NT2/D1 (cell line): ENCODE results near the gene ILF2.
"Not testable (repeated sequence)": the region's sequence is repeated elsewhere in the genome, so short reads cannot be mapped to it uniquely, and the experiment has no call there.

ENCODE experiments used
- DNase-seq: peaks from one replicate; pipeline ENCODE4 v3.0.0-alpha.2; 2011; ENCODE audit warnings: low read depth, low spot score
- H3K27me3 ChIP-seq: 2 replicates; pipeline ENCODE4 v1.6.0; 2011; ENCODE audit warnings: mild to moderate bottlenecking; ENCODE audit not compliant: insufficient read length, insufficient read depth
- H3K36me3 ChIP-seq: 2 replicates; pipeline ENCODE4 v1.6.1; 2011; ENCODE audit warnings: mild to moderate bottlenecking, low read length, mixed read lengths; ENCODE audit not compliant: insufficient read depth, insufficient read length
- H3K4me1 ChIP-seq: 2 replicates; pipeline ENCODE4 v1.5.1; 2011; ENCODE audit not compliant: insufficient read depth, insufficient read length
- H3K4me3 ChIP-seq: 2 replicates; pipeline ENCODE4 v1.5.1; 2011; ENCODE audit warnings: low read depth; ENCODE audit not compliant: insufficient read length
- H3K9ac ChIP-seq: 2 replicates; pipeline ENCODE4 v1.6.0; 2011; ENCODE audit warnings: low read depth; ENCODE audit not compliant: insufficient read length
- H3K9me3 ChIP-seq: 2 replicates; pipeline ENCODE4 v1.5.1; 2011; ENCODE audit warnings: mild to moderate bottlenecking, low read length; ENCODE audit not compliant: insufficient read depth
- SUZ12 ChIP-seq: IDR thresholded peaks from 2 replicates; pipeline ENCODE4 v1.6.1; 2011; ENCODE audit not compliant: insufficient read length, insufficient read depth; ENCODE audit errors: extremely low read depth
- YY1 ChIP-seq: IDR thresholded peaks from 2 replicates; pipeline ENCODE4 v1.6.1; 2011; ENCODE audit not compliant: insufficient read length, insufficient read depth
- ZNF274 ChIP-seq: IDR thresholded peaks from 2 replicates; pipeline ENCODE4 v1.6.1; 2011; ENCODE audit warnings: mild to moderate bottlenecking, low read depth, low read length

ILF2 gene

DNA sequence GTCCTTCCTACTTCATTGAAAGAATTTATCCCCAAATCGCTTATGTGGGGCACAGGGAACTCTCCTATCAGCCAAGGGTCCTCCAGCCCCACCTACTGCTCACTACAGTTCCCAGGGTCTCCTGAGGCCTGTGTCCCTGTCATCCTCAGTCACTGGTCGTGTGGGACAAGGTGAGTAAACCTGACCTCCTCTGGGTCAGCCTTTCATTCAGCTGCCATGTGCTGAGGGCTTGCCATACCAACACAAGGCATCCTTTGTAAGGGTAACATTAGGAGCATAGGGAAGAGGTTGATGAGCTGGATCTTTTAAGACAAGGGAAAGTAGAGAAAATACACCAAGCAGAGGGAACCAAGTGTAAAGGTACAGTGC lies 23.5 kb downstream of the ILF2 start:
- Histone ChIP-seq H3K4me3 (no peak overlapping the region), H3K9me3 (no peaks in the 10 kb centered on the region), H3K27me3 (no peaks in the 10 kb centered on the region), H3K36me3 (peaks cover 51% of the 10 kb centered on the region), H3K9ac (no peak overlapping the region), H3K4me1 (peaks cover 3% of the 10 kb centered on the region)
- TF ChIP-seq ZNF274, result no peak
- no peak for TF ChIP-seq SUZ12
- TF ChIP-seq YY1, result no peak
- DNase-seq, result no peak

DNA sequence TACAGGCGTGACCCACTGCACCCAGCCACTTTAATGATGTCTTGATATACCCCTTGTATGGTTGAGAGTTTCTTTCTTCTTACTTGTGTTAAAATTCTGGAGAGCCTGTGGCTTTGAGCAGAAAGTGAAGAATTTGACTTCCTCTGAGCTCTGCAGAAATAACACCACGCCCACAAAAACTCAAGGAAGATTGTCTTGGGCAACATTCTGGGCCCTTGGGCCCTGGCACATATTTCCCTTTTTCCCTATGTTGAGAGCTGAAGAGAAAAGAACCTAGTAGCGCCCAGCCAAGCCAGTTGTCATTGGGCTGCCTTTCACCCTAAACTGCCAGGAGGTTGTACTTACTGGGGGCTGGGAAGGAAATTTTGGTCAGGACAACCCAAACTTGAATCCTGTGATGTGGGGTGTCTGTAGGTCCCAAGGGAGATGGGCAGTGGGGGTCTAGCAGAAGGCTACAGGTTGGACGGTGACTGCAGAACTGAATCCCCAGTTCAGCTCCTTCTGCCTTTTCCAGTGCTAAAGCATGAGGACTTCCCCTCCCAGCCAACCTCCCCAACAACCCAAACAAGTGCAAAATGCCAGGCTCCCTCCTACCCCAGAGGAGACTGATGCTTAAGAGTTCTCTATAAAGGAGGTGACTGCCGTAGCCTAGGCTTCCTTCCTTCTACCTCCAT lies 24.0 kb downstream of the ILF2 start:
- Histone ChIP-seq H3K9me3 (no peaks in the 10 kb centered on the region), H3K9ac (no peak overlapping the region), H3K4me3 (no peak overlapping the region), H3K36me3 (peaks cover 56% of the 10 kb centered on the region), H3K27me3 (no peaks in the 10 kb centered on the region), H3K4me1 (peaks cover 3% of the 10 kb centered on the region)
- TF ChIP-seq SUZ12, result no peak
- TF ChIP-seq YY1, result no peak
- TF ChIP-seq ZNF274, result no peak
- DNase-seq, result no peak

DNA sequence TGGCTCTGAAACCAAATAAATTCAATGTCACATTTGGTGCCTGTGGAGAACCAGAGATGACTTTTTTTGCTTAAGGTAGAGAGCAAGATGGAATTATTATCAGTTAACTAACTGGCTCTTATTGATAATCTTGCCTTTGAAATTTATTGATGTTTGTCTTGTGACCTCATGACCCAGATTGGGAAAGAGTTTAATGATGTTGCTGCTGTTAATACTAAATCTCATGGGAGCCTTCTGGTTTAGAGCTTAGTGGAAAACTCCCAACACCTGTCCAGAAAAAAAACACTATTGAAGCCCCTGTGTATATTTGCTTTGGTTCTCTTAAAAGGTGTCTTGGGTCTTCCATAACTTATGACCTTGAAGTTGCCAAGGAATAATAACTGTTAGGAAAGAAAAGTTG lies 27.0 kb downstream of the ILF2 start:
- Histone ChIP-seq H3K4me1 (no peaks in the 10 kb centered on the region), H3K4me3 (no peak overlapping the region), H3K9me3 (no peaks in the 10 kb centered on the region), H3K36me3 (peaks cover 86% of the 10 kb centered on the region), H3K27me3 (no peaks in the 10 kb centered on the region), H3K9ac (no peak overlapping the region)
- TF ChIP-seq SUZ12, result no peak
- TF ChIP-seq YY1, result no peak
- no peak for TF ChIP-seq ZNF274
- no peak for DNase-seq

DNA sequence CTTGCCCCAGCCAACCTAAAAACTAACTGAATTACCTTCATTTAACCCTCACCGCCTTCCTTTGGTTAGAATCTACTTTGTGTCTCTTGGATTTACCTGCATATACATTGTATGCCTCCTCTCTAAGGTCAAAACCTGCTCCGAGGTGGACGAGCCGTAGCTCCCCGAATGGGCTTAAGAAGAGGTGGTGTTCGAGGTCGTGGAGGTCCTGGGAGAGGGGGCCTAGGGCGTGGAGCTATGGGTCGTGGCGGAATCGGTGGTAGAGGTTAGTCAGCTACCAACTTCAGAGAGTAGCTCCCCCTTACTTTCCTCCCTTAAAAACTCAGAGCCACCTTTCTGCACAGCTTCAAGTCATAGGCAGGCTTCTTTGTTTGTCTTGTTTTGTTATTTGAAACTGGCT lies 27.7 kb downstream of the ILF2 start:
- no peak for TF ChIP-seq ZNF274
- TF ChIP-seq YY1, result no peak
- TF ChIP-seq SUZ12, result no peak
- no peak for DNase-seq
- no peak overlapping the region for H3K9ac ChIP-seq
- no peaks in the 10 kb centered on the region for H3K4me1 ChIP-seq
- H3K36me3 ChIP-seq, result peaks cover 93% of the 10 kb centered on the region
- H3K9me3 ChIP-seq, result no peaks in the 10 kb centered on the region
- no peaks in the 10 kb centered on the region for H3K27me3 ChIP-seq
- H3K4me3 ChIP-seq, result no peak overlapping the region

DNA sequence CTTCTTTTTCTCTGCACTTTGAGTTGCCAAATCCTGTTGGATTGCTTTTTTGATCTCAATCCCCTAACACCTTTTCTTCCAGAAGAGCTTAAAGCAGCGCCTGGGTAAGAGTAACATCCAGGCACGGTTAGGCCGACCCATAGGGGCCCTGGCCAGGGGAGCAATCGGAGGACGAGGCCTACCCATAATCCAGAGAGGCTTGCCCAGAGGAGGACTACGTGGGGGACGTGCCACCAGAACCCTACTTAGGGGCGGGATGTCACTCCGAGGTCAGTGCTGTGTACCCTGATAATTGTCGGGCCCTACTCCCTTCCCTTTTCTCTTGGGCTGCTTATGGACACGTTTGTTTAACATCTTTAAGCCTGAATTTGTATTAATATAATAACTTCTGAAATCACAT lies 28.6 kb downstream of the ILF2 start:
- Histone ChIP-seq H3K9me3 (no peaks in the 10 kb centered on the region), H3K4me1 (no peaks in the 10 kb centered on the region), H3K4me3 (no peak overlapping the region), H3K9ac (no peak overlapping the region), H3K27me3 (no peaks in the 10 kb centered on the region), H3K36me3 (peaks cover 99% of the 10 kb centered on the region)
- no peak for TF ChIP-seq YY1
- TF ChIP-seq ZNF274, result no peak
- no peak for TF ChIP-seq SUZ12
- DNase-seq, result no peak

DNA sequence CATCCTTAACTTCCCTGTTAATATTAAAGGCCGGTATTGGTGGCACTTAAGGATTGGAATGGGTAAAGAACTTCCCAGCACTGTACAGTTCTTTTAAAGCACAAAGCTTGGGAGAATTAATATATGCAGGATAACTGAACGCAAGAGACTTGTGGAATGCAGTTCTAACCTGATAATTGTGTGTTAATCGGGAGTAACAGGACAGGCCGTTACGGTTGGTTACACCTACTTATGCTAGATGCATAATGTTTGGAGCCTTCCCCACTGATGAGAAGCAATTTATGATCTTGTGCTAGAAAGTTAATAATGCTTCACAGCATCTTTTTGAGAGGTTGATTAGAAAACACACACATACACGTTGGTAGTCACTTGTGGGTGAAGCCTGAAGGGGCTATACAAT lies 29.9 kb downstream of the ILF2 start:
- Histone ChIP-seq H3K4me1 (no peaks in the 10 kb centered on the region), H3K9ac (no peak overlapping the region), H3K27me3 (no peaks in the 10 kb centered on the region), H3K9me3 (no peaks in the 10 kb centered on the region), H3K4me3 (no peak overlapping the region), H3K36me3 (peaks cover 99% of the 10 kb centered on the region)
- TF ChIP-seq SUZ12 (no peak), YY1 (no peak), ZNF274 (no peak)
- DNase-seq, result no peak

DNA sequence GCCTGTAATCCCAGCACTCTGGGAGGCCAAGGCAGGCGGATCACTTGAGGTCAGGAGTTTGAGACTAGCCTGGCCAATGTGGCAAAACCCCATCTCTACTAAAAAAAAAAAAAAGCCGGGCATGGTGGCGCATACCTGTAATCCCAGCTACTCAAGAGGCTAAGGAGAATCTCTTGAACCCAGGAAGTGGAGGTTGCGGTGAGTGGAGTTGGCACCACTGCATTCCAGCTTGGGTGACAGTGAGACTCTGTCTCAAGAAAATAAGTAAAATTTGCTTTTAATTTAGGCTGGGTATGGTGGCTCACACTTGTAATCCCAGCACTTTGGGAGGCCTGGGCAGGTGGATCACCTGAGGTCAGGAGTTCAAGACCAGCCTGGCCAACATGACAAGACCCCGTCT lies 30.6 kb downstream of the ILF2 start:
- peaks cover 99% of the 10 kb centered on the region for H3K36me3 ChIP-seq
- H3K9me3 ChIP-seq, H3K4me3 ChIP-seq, DNase-seq, H3K27me3 ChIP-seq, H3K9ac ChIP-seq, H3K4me1 ChIP-seq: not testable (repeated sequence)
